H1 (cell line): Measurements from ENCODE around the gene AGBL4. TPM values are rescaled to one million over a fixed set of nuclear protein-coding genes. Genes with fewer than 3 reads are reported as not detected.

Experiments
- CTCF ChIA-PET: fragments of 300-600 bp; sonication (Branson Sonifier 250); formaldehyde crosslinking; loops from one replicate; lab custom pipeline; 2021; ENCODE audit not compliant: partially characterized antibody; lab: Charles Lee
- POLR2A ChIA-PET: fragments of 300-600 bp; sonication (Branson Sonifier 250); formaldehyde crosslinking; loops from one replicate; lab custom pipeline; 2021; ENCODE audit warnings: inconsistent platforms; ENCODE audit not compliant: partially characterized antibody; lab: Charles Lee
- DNase-seq, 2 experiments: peaks; one replicate each; pipeline versions ENCODE4 v3.0.0 to v3.0.0-alpha.2; 2010 to 2022; ENCODE audit warnings: low spot score in 2 of 2, low read depth in 1 of 2, mixed read lengths in 1 of 2
- FAIRE-seq: peaks from 2 replicates; lab custom pipeline; 2011; peaks lifted over from hg19 to GRCh38; lab: Jason Lieb, UNC
- H2AFZ ChIP-seq: 2 replicates; pipeline ENCODE4 v1.8.1; 2012; ENCODE audit warnings: low read length, inconsistent platforms
- H2AK5ac ChIP-seq: 2 replicates; pipeline ENCODE4 v1.6.1; 2013; ENCODE audit warnings: low read depth, low read length
- H2BK120ac ChIP-seq: replicated peaks from 2 replicates; pipeline ENCODE3; 2013; ENCODE audit warnings: low read depth, low read length, inconsistent platforms
- H2BK12ac ChIP-seq: 2 replicates; pipeline ENCODE4 v1.6.1; 2013; ENCODE audit warnings: low read depth, low read length
- H2BK15ac ChIP-seq: 2 replicates; pipeline ENCODE4 v1.6.1; 2013; ENCODE audit warnings: low read length
- H2BK20ac ChIP-seq: 2 replicates; pipeline ENCODE4 v1.6.1; 2013; ENCODE audit warnings: low read length
- H2BK5ac ChIP-seq: 2 replicates; pipeline ENCODE4 v1.6.1; 2013; ENCODE audit warnings: low read depth, low read length
- H3K14ac ChIP-seq: 2 replicates; pipeline ENCODE4 v1.6.1; 2013; ENCODE audit warnings: inconsistent platforms; ENCODE audit not compliant: insufficient read length
- H3K18ac ChIP-seq: 2 replicates; pipeline ENCODE4 v1.6.1; 2013; ENCODE audit warnings: low read length; ENCODE audit errors: extremely low read depth
- H3K23ac ChIP-seq: 2 replicates; pipeline ENCODE4 v1.6.1; 2013; ENCODE audit warnings: inconsistent platforms; ENCODE audit not compliant: insufficient read length
- H3K23me2 ChIP-seq: 2 replicates; pipeline ENCODE4 v1.6.1; 2013; ENCODE audit warnings: low read depth, low read length
- H3K27ac ChIP-seq: 2 replicates; pipeline ENCODE4 v1.6.1; 2011; ENCODE audit warnings: low read depth, low read length, inconsistent platforms
- H3K27me3 ChIP-seq, 4 experiments: replicated peaks in 1 of 4; 1 replicate in 1 of 4; 2 replicates in 3 of 4; pipeline versions ENCODE4 v1.6.1 to v1.8.1; 2011 to 2013; ENCODE audit warnings: low read length in 3 of 4, mild to moderate bottlenecking in 3 of 4, inconsistent platforms in 2 of 4, mixed read lengths in 2 of 4, moderate library complexity in 1 of 4; ENCODE audit not compliant: control insufficient read depth in 3 of 4, insufficient read depth in 3 of 4; ENCODE audit errors: extremely low read depth in 1 of 4
- H3K36me3 ChIP-seq, 4 experiments: 2 replicates each; pipeline versions ENCODE4 v1.6.1 to v1.8.1; 2011 to 2013; ENCODE audit warnings: mild to moderate bottlenecking in 4 of 4, low read length in 3 of 4, moderate library complexity in 2 of 4, control low read depth in 1 of 4, inconsistent platforms in 1 of 4; ENCODE audit not compliant: insufficient read depth in 4 of 4, control insufficient read depth in 2 of 4
- H3K4ac ChIP-seq: replicated peaks from 2 replicates; pipeline ENCODE3; 2013; ENCODE audit warnings: low read length, low read depth, mixed read lengths, inconsistent platforms; ENCODE audit not compliant: insufficient read length
- H3K4me1 ChIP-seq, 4 experiments: replicated peaks in 1 of 4; 1 replicate in 1 of 4; 2 replicates in 3 of 4; pipeline versions ENCODE4 v1.6.1 to v1.8.1; 2011 to 2013; ENCODE audit warnings: low read length in 3 of 4, inconsistent platforms in 2 of 4, mixed read lengths in 1 of 4; ENCODE audit not compliant: insufficient read depth in 4 of 4, control insufficient read depth in 3 of 4
- H3K4me2 ChIP-seq, 2 experiments: 2 replicates each; pipeline versions ENCODE4 v1.6.1 to v1.8.1; 2011 to 2013; ENCODE audit warnings: low read depth in 2 of 2, low read length in 2 of 2, control low read depth in 1 of 2, inconsistent platforms in 1 of 2, mild to moderate bottlenecking in 1 of 2; ENCODE audit not compliant: insufficient read depth in 1 of 2
- H3K4me3 ChIP-seq, 4 experiments: fragments of 200-600, 300-600 bp in 1 of 4; sonication (generic), shearing (Covaris generic), sonication (Bioruptor Twin) in 1 of 4; 2 replicates each; pipeline versions ENCODE4 v1.5.1 to v1.8.1; 2011 to 2016; ENCODE audit warnings: low read length in 4 of 4, low read depth in 3 of 4, control low read depth in 2 of 4, inconsistent platforms in 2 of 4, mild to moderate bottlenecking in 2 of 4, mixed read lengths in 1 of 4, moderate library complexity in 1 of 4; ENCODE audit not compliant: insufficient read depth in 2 of 4; ENCODE audit errors: extremely low read depth in 1 of 4
- H3K56ac ChIP-seq: replicated peaks from 2 replicates; pipeline ENCODE3; 2013; ENCODE audit warnings: low read depth, mild to moderate bottlenecking, mixed read lengths, low read length, inconsistent platforms; ENCODE audit not compliant: insufficient read length
- H3K79me1 ChIP-seq: 2 replicates; pipeline ENCODE4 v1.6.1; 2013; ENCODE audit warnings: low read depth, low read length, control low read depth
- H3K79me2 ChIP-seq, 2 experiments: 2 replicates each; pipeline versions ENCODE4 v1.6.1 to v1.8.1; 2012 to 2013; ENCODE audit warnings: low read length in 2 of 2, mild to moderate bottlenecking in 2 of 2, inconsistent platforms in 1 of 2; ENCODE audit not compliant: insufficient read depth in 2 of 2, control insufficient read depth in 1 of 2
- H3K9ac ChIP-seq, 4 experiments: replicated peaks in 1 of 4; 1 replicate in 1 of 4; 2 replicates in 3 of 4; pipeline versions ENCODE4 v1.6.1 to v1.8.1; 2011 to 2013; ENCODE audit warnings: low read depth in 3 of 4, low read length in 3 of 4, control low read depth in 2 of 4, mild to moderate bottlenecking in 2 of 4, moderate library complexity in 2 of 4, inconsistent platforms in 1 of 4; ENCODE audit errors: extremely low read depth in 1 of 4
- H3K9me3 ChIP-seq, 2 experiments: 2 replicates each; pipeline versions ENCODE4 v1.6.1 to v1.8.1; 2012 to 2013; ENCODE audit warnings: mild to moderate bottlenecking in 2 of 2, moderate library complexity in 2 of 2, control low read depth in 1 of 2, inconsistent platforms in 1 of 2, low read depth in 1 of 2, low read length in 1 of 2, mixed read lengths in 1 of 2; ENCODE audit not compliant: insufficient read depth in 2 of 2
- H4K20me1 ChIP-seq, 2 experiments: replicated peaks in 1 of 2; 2 replicates each; pipeline versions ENCODE3 to v1.8.1; 2011 to 2013; ENCODE audit warnings: inconsistent platforms in 2 of 2, low read length in 2 of 2, mild to moderate bottlenecking in 1 of 2; ENCODE audit not compliant: insufficient read depth in 2 of 2, control insufficient read depth in 1 of 2
- H4K5ac ChIP-seq: 2 replicates; pipeline ENCODE4 v1.6.1; 2013; ENCODE audit warnings: low read length, low read depth, mixed read lengths, inconsistent platforms; ENCODE audit not compliant: insufficient read length
- H4K8ac ChIP-seq: 2 replicates; pipeline ENCODE4 v1.8.0; 2013; ENCODE audit warnings: mild to moderate bottlenecking, moderate library complexity, low read length, inconsistent platforms; ENCODE audit not compliant: insufficient read depth; ENCODE audit errors: extremely low read depth
- H4K91ac ChIP-seq: replicated peaks from 2 replicates; pipeline ENCODE3; 2013; ENCODE audit warnings: low read length, mixed read lengths, inconsistent platforms; ENCODE audit not compliant: insufficient read length
- BRCA1 ChIP-seq: IDR thresholded peaks from 2 replicates; pipeline ENCODE4 v1.6.1; 2012; ENCODE audit warnings: low read depth, low read length, improper control_type of control experiment
- CBX5 ChIP-seq: fragments of 300-800, 300-1000 bp; sonication (generic); IDR thresholded peaks from 2 replicates; pipeline ENCODE4 v1.7.1; 2016; ENCODE audit warnings: antibody characterized with exemption, low read length, low read depth
- CHD2 ChIP-seq: IDR thresholded peaks from 2 replicates; pipeline ENCODE4 v1.6.1; 2012; ENCODE audit warnings: low read length, improper control_type of control experiment
- CTBP2 ChIP-seq: IDR thresholded peaks from 2 replicates; pipeline ENCODE4 v1.7.0; 2011; ENCODE audit warnings: borderline replicate concordance, mild to moderate bottlenecking, moderate library complexity, mixed read lengths, low read length; ENCODE audit not compliant: insufficient read depth, insufficient read length
- HDAC6 ChIP-seq: IDR thresholded peaks from one replicate; pipeline ENCODE4 v1.7.1; 2012; ENCODE audit warnings: low read depth, mild to moderate bottlenecking, inconsistent platforms, low read length, moderate library complexity
- RNF2 ChIP-seq: fragments of 200-900, 300-1000 bp; sonication (generic); IDR thresholded peaks from 2 replicates; pipeline ENCODE4 v1.7.1; 2016; ENCODE audit warnings: borderline replicate concordance, low read depth, mild to moderate bottlenecking, antibody characterized with exemption, low read length; ENCODE audit not compliant: poor library complexity, severe bottlenecking; ENCODE audit errors: missing control alignments
- SAP30 ChIP-seq: fragments of 300-600 bp; sonication (generic); IDR thresholded peaks from 2 replicates; pipeline ENCODE4 v1.7.1; 2012; ENCODE audit warnings: low read length, moderate library complexity, mild to moderate bottlenecking, inconsistent platforms; ENCODE audit not compliant: insufficient read depth, insufficient replicate concordance
- SIRT6 ChIP-seq: IDR thresholded peaks from one replicate; pipeline ENCODE4 v1.7.1; 2012; ENCODE audit warnings: low read length, inconsistent platforms
- SIX5 ChIP-seq: IDR thresholded peaks from 2 replicates; pipeline ENCODE4 v1.6.1; 2011; ENCODE audit warnings: mild to moderate bottlenecking, low read depth, low read length
- SP4 ChIP-seq: IDR thresholded peaks from 2 replicates; pipeline ENCODE4 v1.6.1; 2012; ENCODE audit warnings: low read length, inconsistent platforms
- TBP ChIP-seq: IDR thresholded peaks from 2 replicates; pipeline ENCODE4 v1.6.1; 2011; ENCODE audit warnings: low read depth, low read length, improper control_type of control experiment
- TCF12 ChIP-seq: IDR thresholded peaks from 2 replicates; pipeline ENCODE4 v1.6.1; 2011; ENCODE audit warnings: low read depth, mild to moderate bottlenecking, low read length
- USF2 ChIP-seq: IDR thresholded peaks from 2 replicates; pipeline ENCODE4 v1.6.1; 2011; ENCODE audit warnings: low read length, improper control_type of control experiment
- WGBS, 2 experiments: shearing (Covaris generic) in 1 of 2; methylation state at CpG; one replicate each; pipeline versions ENCODE4 v1.1.6 to v1.1.7; 2013 to 2015; ENCODE audit warnings: low lambda C conversion rate in 2 of 2, mixed read lengths in 2 of 2, inconsistent platforms in 1 of 2, low coverage in 1 of 2, missing lambda C conversion rate in 1 of 2; ENCODE audit not compliant: insufficient replicate concordance in 2 of 2, insufficient coverage in 1 of 2, insufficient read length in 1 of 2; ENCODE audit errors: extremely low coverage in 1 of 2, missing lambda C conversion rate in 1 of 2; 5-methylcytosine and 5-hydroxymethylcytosine counted together
- polyA plus RNA-seq, 7 experiments: library from polyadenylated mRNA; depleted of rRNA in 3 of 7; stranded (reverse) in 5 of 7; unstranded in 2 of 7; fragments of >200 nt in 5 of 7; fragments of 200-250 nt in 2 of 7; gene quantifications; 1 replicate in 5 of 7; 2 replicates in 1 of 7; 4 replicates in 1 of 7; pipeline versions ENCODE4 v1.2.1 to v1.2.3, GENCODE V29; 2011 to 2013; ENCODE audit warnings: missing spikeins in 2 of 7, mixed read lengths in 2 of 7
- total RNA-seq: library from RNA; stranded (reverse); fragmentation: NEBNext Ultra II Directional; extraction: Animal tissue kit (Norgen Biotek cat#: 25700); gene quantifications from 2 replicates; pipeline ENCODE4 v1.2.1, GENCODE V29; 2021

AGBL4 gene
- total and polyA plus RNA-seq, 2 of the 8 experiments (the other 6 are each of a cell fraction or from before 2014, with no cell fraction given): 0.41 to 0.45 TPM

- Histone ChIP-seq H3K4me2 (no peak overlapping the region), H3K4me3 (no peak overlapping the region), H3K27me3 (no peaks in the 10 kb centered on the region), H3K36me3 (no peaks in the 10 kb centered on the region), H3K79me2 (no peaks in the 10 kb centered on the region), H2BK15ac (no peak overlapping the region), H2BK12ac (no peak overlapping the region), H4K5ac (no peak overlapping the region), H3K79me1 (no peaks in the 10 kb centered on the region), H4K8ac (no peak overlapping the region), H2AK5ac (no peak overlapping the region), H3K9me3 (no peaks in the 10 kb centered on the region), H3K4ac (no peak overlapping the region), H3K14ac (no peak overlapping the region), H2BK5ac (no peak overlapping the region), H2BK120ac (no peak overlapping the region), H3K9ac (no peak overlapping the region), H3K4me1 (peaks cover 0 to 4% (median 0%) of the 10 kb centered on the region in 4 experiments; a peak in 1 of 7 replicates), H3K23ac (no peak overlapping the region), H2BK20ac (no peak overlapping the region), H3K27ac (no peak overlapping the region), H3K23me2 (no peaks in the 10 kb centered on the region), H3K18ac (no peak overlapping the region), H4K91ac (no peak overlapping the region), H4K20me1 (no peaks in the 10 kb centered on the region), H3K56ac (no peak overlapping the region), H2AFZ (no peak overlapping the region)
- CTCF ChIA-PET: interaction anchor here (1.3 kb wide), 2 partner anchors 111 to 114 kb away, joined by 3 to 4 read pairs; no protein-coding TSS in a partner anchor
- DNase-seq (no peak), FAIRE-seq (no peak)
- WGBS, 2 experiments: 92% methylated on average over 2 of the region's 2 CpGs; no CpG with 5 or more reads in 1 of the 2 experiments
- POLR2A ChIA-PET: no interaction called here
- TF ChIP-seq CHD2 (no peak), SIX5 (no peak), CTBP2 (no peak), TBP (no peak), SIRT6 (no peak), RNF2 (no peak), SP4 (no peak), USF2 (no peak), CBX5 (no peak), TCF12 (no peak), HDAC6 (no peak), SAP30 (no peak), BRCA1 (no peak)
Measured at GRCh38 chr1:48566492-48566891, 1457.3 kb downstream of the AGBL4 start.
